GM12878 (cell line): Measurements from ENCODE around the gene STK4. TPM values are rescaled to one million over a fixed set of nuclear protein-coding genes. Genes with fewer than 3 reads are reported as not detected.

Source experiments
- ATAC-seq: fragments of 200-7000 bp; cut with Tn5 transposase; 3 replicates; pipeline ENCODE4 v1.9.1; 2020; ENCODE audit warnings: mild to moderate bottlenecking, moderate library complexity
- BruUV-seq: library from RNA; stranded (reverse); fragments of 400-500 nt; replicated peaks from 2 replicates; lab custom pipeline; 2021; lab: Mats Ljungman, UMichigan
- CTCF ChIA-PET: fragments of 300-600 bp; sonication (Branson Sonifier 250); formaldehyde crosslinking; extraction: SDS; loops from one replicate; lab custom pipeline; 2021; ENCODE audit warnings: inconsistent platforms; lab: Yijun Ruan, JAX
- POLR2A ChIA-PET: fragments of 350-600 bp; formaldehyde crosslinking; extraction: SDS; loops from one replicate; lab custom pipeline; 2021; ENCODE audit warnings: inconsistent platforms; lab: Charles Lee
- RAD21 ChIA-PET: fragments of 300-600 bp; sonication (Branson Sonifier 250); formaldehyde crosslinking; loops from one replicate; lab custom pipeline; 2023; ENCODE audit warnings: antibody characterized with exemption; ENCODE audit not compliant: unreplicated experiment; lab: Charles Lee
- SMC1A ChIA-PET: fragments of 300-600 bp; sonication (Branson Sonifier 250); formaldehyde crosslinking; loops from one replicate; lab custom pipeline; 2023; ENCODE audit not compliant: unreplicated experiment, uncharacterized antibody; lab: Charles Lee
- DNase-seq: peaks from one replicate; pipeline ENCODE4 v3.0.0-alpha.2; 2011; ENCODE audit warnings: low read depth, low spot score
- FAIRE-seq: peaks from 3 replicates; lab custom pipeline; 2011; peaks lifted over from hg19 to GRCh38; lab: Jason Lieb, UNC
- H2AFZ ChIP-seq: 2 replicates; pipeline ENCODE4 v1.6.0; 2011; ENCODE audit warnings: low read depth, low read length, control low read depth; ENCODE audit not compliant: control insufficient read depth
- H3K27ac ChIP-seq: 2 replicates; pipeline ENCODE4 v1.5.1; 2011; ENCODE audit warnings: control low read depth; ENCODE audit not compliant: control insufficient read depth, insufficient read depth
- H3K27me3 ChIP-seq, 2 experiments: replicated peaks in 1 of 2; 2 replicates each; pipeline versions ENCODE4 v1.6.0 to v1.6.1; 2011; ENCODE audit warnings: low read length in 1 of 2; ENCODE audit not compliant: control insufficient read depth in 2 of 2, insufficient read depth in 2 of 2
- H3K36me3 ChIP-seq, 2 experiments: 2 replicates each; pipeline ENCODE4 v1.5.1; 2011; ENCODE audit warnings: low read length in 1 of 2; ENCODE audit not compliant: control insufficient read depth in 2 of 2, insufficient read depth in 2 of 2
- H3K4me1 ChIP-seq: 2 replicates; pipeline ENCODE4 v1.6.1; 2011; ENCODE audit warnings: mild to moderate bottlenecking, low read length, moderate library complexity, mixed read lengths; ENCODE audit not compliant: control insufficient read depth, insufficient read depth
- H3K4me2 ChIP-seq: 2 replicates; pipeline ENCODE4 v1.6.0; 2011; ENCODE audit warnings: control low read depth; ENCODE audit not compliant: control insufficient read depth, insufficient read depth
- H3K4me3 ChIP-seq: fragments of 200-600 bp; sonication (generic); 2 replicates; pipeline ENCODE4 v1.5.1; 2016
- H3K79me2 ChIP-seq: 2 replicates; pipeline ENCODE4 v1.6.0; 2011; ENCODE audit warnings: low read length; ENCODE audit not compliant: control insufficient read depth, insufficient read depth
- H3K9ac ChIP-seq: 2 replicates; pipeline ENCODE4 v1.8.0; 2011; ENCODE audit warnings: low read length, control low read depth, mixed read lengths; ENCODE audit not compliant: control insufficient read depth, insufficient read depth
- H3K9me3 ChIP-seq: replicated peaks from 3 replicates; pipeline ENCODE4 v1.5.1; 2011; ENCODE audit warnings: mild to moderate bottlenecking, low read length; ENCODE audit not compliant: control insufficient read depth, insufficient read depth
- H4K20me1 ChIP-seq: 2 replicates; pipeline ENCODE4 v1.6.0; 2011; ENCODE audit not compliant: control insufficient read depth, insufficient read depth
- HSF1 ChIP-seq: fragments of 150-350 bp; IDR thresholded peaks from 2 replicates; pipeline ENCODE4 v1.6.1; 2014; ENCODE audit warnings: mild to moderate bottlenecking, low read depth, low read length
- NFYB ChIP-seq: IDR thresholded peaks from 2 replicates; pipeline ENCODE4 v1.6.1; 2011; ENCODE audit warnings: low read depth, mild to moderate bottlenecking, low read length, improper control_type of control experiment, moderate library complexity; ENCODE audit not compliant: insufficient read depth
- POLR2AphosphoS5 ChIP-seq: IDR thresholded peaks from 2 replicates; pipeline ENCODE4 v1.6.1; 2011; ENCODE audit warnings: mild to moderate bottlenecking, low read length, inconsistent platforms
- RAD21 ChIP-seq: IDR thresholded peaks from 2 replicates; pipeline ENCODE4 v1.6.1; 2011; ENCODE audit warnings: mild to moderate bottlenecking, low read depth, low read length, moderate library complexity; ENCODE audit not compliant: insufficient read depth
- RFX5 ChIP-seq: IDR thresholded peaks from 2 replicates; pipeline ENCODE4 v1.6.1; 2011; ENCODE audit warnings: low read depth, low read length, improper control_type of control experiment
- WGBS: methylation state at CpG from one replicate; pipeline ENCODE4 v1.1.6; 2016; ENCODE audit warnings: low lambda C conversion rate; ENCODE audit not compliant: insufficient replicate concordance, insufficient coverage; ENCODE audit errors: missing lambda C conversion rate; 5-methylcytosine and 5-hydroxymethylcytosine counted together
- in situ Hi-C: fragments of 300-500 bp; cut with MboI; formaldehyde crosslinking; loops from 9 replicates; pipeline ENCODE4 v1.14.3; 2018; ENCODE audit warnings: mixed read lengths
- intact Hi-C: fragments of 100-400 bp; cut with micrococcal nuclease; formaldehyde crosslinking; loops from one replicate; pipeline ENCODE4 v1.14.2; 2022; ENCODE audit not compliant: unreplicated experiment
- polyA plus RNA-seq, 11 experiments: library from polyadenylated mRNA; depleted of rRNA in 4 of 11; unstranded in 6 of 11; stranded (reverse) in 5 of 11; fragments of >200 nt; fragmentation: Nextera tagmentation in 4 of 11; fragmentation: Illumina TruSeq in 1 of 11; extraction: Ambion mirVana in 4 of 11; extraction: Trizol in 1 of 11; gene quantifications; 1 replicate in 1 of 11; 2 replicates in 10 of 11; pipeline versions ENCODE4 v1.2.1 to v1.2.3, GENCODE V29; 2011 to 2016; ENCODE audit warnings: inconsistent platforms in 2 of 11, missing spikeins in 2 of 11, low read depth in 1 of 11
- total RNA-seq, 4 experiments: library from RNA; depleted of rRNA in 3 of 4; stranded (reverse); fragments of >200 nt in 3 of 4; fragmentation: Illumina TruSeq in 1 of 4; extraction: Trizol in 1 of 4; gene quantifications; 2 replicates each; pipeline versions ENCODE4 v1.2.1 to v1.2.3, GENCODE V29; 2013 to 2021

The STK4 gene
- total and polyA plus RNA-seq, 10 of the 15 experiments (the other 5 are each of a cell fraction or from before 2014, with no cell fraction given) = 24.0 to 135 (median 89.7) TPM

GRCh38 chr20:44941120-44941691 lies 25.1 kb upstream of the STK4 start:
- ATAC-seq (no peak), FAIRE-seq (no peak)
- H3K79me2 ChIP-seq = no peaks in the 10 kb centered on the region
- no peak overlapping the region for H3K4me3 ChIP-seq
- CTCF ChIA-PET = interaction anchor here (1.0 to 2.5 kb wide), 3 partner anchors 12 to 38 kb away, joined by 3 to 7 read pairs (median 7); no protein-coding TSS in a partner anchor
- H3K4me1 ChIP-seq = no peaks in the 10 kb centered on the region
- peaks cover 17 to 25% of the 10 kb centered on the region in 2 experiments for H3K36me3 ChIP-seq
- H3K4me2 ChIP-seq = no peak overlapping the region
- no peak overlapping the region for H2AFZ ChIP-seq
- H3K27ac ChIP-seq = no peak overlapping the region
- no TSS peak for BruUV-seq
- H4K20me1 ChIP-seq = no peaks in the 10 kb centered on the region
- intact Hi-C loops = no loop called here
- 66% methylated on average over 7 of the region's 7 CpGs for WGBS
- no peaks in the 10 kb centered on the region for H3K9me3 ChIP-seq
- SMC1A ChIA-PET = interaction anchor here (1.6 to 1.9 kb wide), 2 partner anchors 10 to 13 kb away, joined by 4 to 6 read pairs; no protein-coding TSS in a partner anchor
- in situ Hi-C loops = no loop called here
- POLR2A ChIA-PET = no interaction called here
- no peak overlapping the region for H3K9ac ChIP-seq
- no peaks in the 10 kb centered on the region for H3K27me3 ChIP-seq
- TF ChIP-seq POLR2AphosphoS5 (0 out of 2 replicates have a peak, but pooled peaks have one; percentile 51), NFYB (no peak), RFX5 (no peak)
- TF ChIP-seq, all 136 proteins: peak for 1
- DNase-seq = no peak
- RAD21 ChIA-PET = no interaction called here

GRCh38 chr20:44942264-44942973 lies 23.9 kb upstream of the STK4 start:
- Histone ChIP-seq H3K36me3 (peaks cover 17 to 33% of the 10 kb centered on the region in 2 experiments), H4K20me1 (no peaks in the 10 kb centered on the region), H2AFZ (no peak overlapping the region), H3K27me3 (no peaks in the 10 kb centered on the region), H3K4me1 (no peaks in the 10 kb centered on the region), H3K4me2 (no peak overlapping the region), H3K9me3 (no peaks in the 10 kb centered on the region), H3K4me3 (no peak overlapping the region), H3K9ac (no peak overlapping the region), H3K27ac (no peak overlapping the region), H3K79me2 (no peaks in the 10 kb centered on the region)
- DNase-seq = no peak
- TF ChIP-seq HSF1 = no peak
- TF ChIP-seq RAD21 = 0 out of 2 replicates have a peak, but pooled peaks have one; percentile 6
- ChIA-PET POLR2A (no interaction called here), RAD21 (no interaction called here), CTCF (interaction anchor here (0.6 to 2.5 kb wide), 3 partner anchors 11 to 29 kb away, joined by 3 to 7 read pairs (median 7); no protein-coding TSS in a partner anchor), SMC1A (interaction anchor here (1.3 to 1.9 kb wide), 3 partner anchors 9 to 11 kb away, joined by 4 to 6 read pairs (median 6); no protein-coding TSS in a partner anchor)
- 84% methylated on average over 4 of the region's 4 CpGs for WGBS
- ATAC-seq = no peak
- BruUV-seq = TSS peak; percentile 32
- in situ Hi-C loops (no loop called here), intact Hi-C loops (no loop called here)
- FAIRE-seq = no peak
